Islet precursor cell (in vitro differentiated cells): ENCODE data around the gene WASHC4.
"Not testable (repeated sequence)": the region's sequence is repeated elsewhere in the genome, so short reads cannot be mapped to it uniquely, and the experiment has no call there.

Experiments
- DNase-seq: peaks from one replicate; pipeline ENCODE4 v3.0.0-alpha.2; 2018

WASHC4 gene

DNA sequence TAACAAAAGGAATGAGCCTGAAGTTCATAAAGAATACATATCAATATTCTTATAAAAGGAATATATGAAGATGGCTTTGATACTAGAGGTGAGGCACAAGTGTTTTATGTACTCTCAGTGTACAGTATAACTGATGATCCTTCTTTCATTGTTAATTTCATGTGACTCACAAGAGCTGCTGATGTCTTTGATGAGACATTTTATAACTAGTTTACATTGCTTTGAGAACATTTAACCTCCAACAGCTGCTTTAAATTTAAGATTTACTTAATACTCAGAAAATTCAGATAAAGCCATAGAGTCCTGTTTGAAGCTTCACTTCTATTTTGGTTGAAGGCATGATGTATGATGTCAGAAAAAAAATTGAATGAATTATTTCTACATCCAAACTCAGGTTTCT is 59.8 kb downstream of the WASHC4 start:
- DNase-seq: no peak

DNA sequence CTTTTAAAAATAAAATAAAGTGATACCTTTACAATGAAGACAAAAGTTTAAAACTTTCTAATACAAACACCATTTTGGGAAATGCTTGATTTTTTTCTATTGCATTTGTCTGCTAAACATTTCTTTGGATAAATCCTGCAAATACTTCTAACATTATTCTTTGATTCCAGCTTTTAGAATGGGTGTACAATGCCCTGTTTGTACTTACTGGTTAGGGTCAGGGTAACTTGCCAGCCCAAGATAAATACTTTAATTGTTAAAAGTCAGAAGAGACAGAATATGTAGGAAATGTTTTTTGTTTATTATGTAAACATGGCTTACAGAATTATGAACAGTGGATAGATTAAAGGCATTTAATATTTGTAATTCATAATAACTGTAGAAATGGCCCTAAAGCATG is 60.5 kb downstream of the WASHC4 start:
- DNase-seq: no peak

GRCh38 chr12:105170139-105170538 is 62.6 kb downstream of the WASHC4 start:
- no peak for DNase-seq

- DNase-seq: no peak
These were observed 64.3 kb downstream of the WASHC4 start for GRCh38 chr12:105171691-105172436.

- no peak for DNase-seq
These were observed 68.0 kb downstream of the WASHC4 start for GRCh38 chr12:105175397-105175990.

- no peak for DNase-seq
These were observed 69.7 kb downstream of the WASHC4 start for GRCh38 chr12:105177208-105177607.

DNA sequence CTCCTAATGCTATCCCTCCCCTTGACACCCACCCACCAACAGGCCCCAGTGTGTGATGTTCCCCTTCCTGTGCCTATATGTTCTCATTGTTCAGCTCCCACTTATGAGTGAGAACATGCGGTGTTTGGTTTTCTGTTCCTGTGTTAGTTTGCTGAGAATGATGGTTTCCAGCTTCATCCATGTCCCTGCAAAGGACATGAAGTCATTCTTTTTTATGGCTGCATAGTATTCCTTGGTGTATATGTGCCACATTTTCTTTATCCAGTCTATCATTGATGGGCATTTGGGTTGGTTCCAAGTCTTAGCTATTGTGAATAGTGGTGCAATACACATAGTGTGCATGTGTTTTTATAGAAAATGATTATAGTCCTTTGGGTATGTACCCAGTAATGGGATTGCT is 71.6 kb downstream of the WASHC4 start:
- not testable (repeated sequence) for DNase-seq

DNA sequence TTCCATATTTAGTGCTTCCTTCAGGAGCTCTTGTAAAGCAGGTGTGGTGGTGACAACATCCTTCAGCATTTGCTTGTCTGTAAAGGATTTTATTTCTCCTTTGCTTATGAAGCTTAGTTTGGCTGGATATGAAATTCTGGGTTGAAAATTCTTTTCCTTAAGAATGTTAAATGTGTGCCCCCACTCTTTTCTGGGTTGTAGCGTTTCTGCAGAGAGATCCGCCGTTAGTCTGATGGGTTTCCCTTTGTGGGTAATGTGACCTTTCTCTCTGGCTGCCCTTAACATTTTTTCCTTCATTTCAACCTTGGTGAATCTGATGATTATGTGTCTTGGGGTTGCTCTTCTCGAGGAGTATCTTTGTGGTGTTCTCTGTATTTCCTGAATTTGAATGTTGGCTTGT is 75.9 kb downstream of the WASHC4 start:
- DNase-seq: not testable (repeated sequence)

DNA sequence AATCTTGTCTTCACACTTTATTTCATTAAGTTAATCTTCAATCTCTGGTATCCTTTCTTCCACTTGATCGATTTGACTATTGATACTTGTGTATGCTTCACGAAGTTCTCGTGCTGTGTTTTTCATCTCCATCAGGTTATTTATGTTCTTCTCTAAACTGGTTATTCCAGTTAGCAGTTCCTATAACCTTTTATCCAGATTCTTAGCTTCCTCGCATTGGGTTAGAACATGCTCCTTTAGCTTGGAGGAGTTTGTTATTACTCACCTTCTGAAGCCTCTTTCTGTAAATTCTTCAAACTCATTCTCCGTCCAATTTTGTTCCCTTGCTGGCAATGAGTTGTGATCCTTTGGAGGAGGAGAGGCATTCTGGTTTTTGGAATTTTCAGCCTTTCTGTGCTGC is 76.4 kb downstream of the WASHC4 start:
- DNase-seq: not testable (repeated sequence)

DNA sequence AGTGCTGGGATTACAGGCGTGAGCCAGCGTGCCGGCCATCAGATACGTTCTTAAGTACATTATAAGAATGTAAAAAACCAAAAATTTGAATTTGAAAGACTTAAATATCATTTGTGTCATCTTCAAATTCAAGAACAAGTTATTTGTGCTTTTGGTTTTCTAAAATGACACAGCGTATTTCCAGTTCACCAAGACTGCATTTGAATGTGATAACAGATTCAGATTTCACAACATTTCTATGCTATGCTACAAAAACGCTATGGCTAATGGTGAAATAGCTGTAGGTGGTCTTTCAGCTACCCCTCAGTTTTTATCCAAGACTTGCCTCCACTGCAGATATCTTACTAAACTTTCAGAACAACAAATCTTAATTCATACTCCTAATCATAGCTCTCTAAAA is 81.8 kb downstream of the WASHC4 start:
- DNase-seq: no peak

GRCh38 chr12:105190530-105190929 is 83.0 kb downstream of the WASHC4 start:
- DNase-seq: no peak

DNA sequence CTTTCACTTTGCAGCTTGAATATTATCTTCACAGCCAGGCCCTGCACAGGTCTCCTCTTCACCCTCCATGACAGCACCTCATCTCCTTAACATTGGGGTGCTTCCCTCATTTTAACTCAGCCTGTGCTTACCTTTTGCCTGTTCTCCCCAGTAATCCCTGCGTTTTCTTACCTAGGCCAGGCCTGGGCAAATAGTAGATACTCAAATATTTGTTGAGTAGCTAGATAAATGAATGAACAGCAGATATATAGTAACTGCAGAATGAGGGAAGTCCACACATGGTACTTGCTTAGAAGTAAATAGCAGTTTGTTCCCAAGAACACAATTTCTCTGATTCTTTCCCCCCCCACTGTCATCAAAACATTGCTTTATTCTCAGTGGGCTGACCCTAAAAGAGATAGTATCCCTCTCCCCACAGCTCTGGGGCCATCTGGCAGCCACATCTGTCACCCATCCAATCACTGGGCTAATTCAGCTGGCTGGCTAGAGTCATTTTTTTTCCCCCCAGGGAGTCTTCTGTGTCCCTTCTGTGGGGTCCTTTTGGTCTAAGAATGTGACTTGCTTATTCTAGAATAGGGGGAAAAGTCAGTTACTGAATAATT is 85.2 kb downstream of the WASHC4 start:
- DNase-seq: no peak

GRCh38 chr12:105194947-105195346 is 87.4 kb downstream of the WASHC4 start:
- no peak for DNase-seq

- peak; percentile 22 for DNase-seq
These were observed 88.6 kb downstream of the WASHC4 start for GRCh38 chr12:105196090-105196489.

DNA sequence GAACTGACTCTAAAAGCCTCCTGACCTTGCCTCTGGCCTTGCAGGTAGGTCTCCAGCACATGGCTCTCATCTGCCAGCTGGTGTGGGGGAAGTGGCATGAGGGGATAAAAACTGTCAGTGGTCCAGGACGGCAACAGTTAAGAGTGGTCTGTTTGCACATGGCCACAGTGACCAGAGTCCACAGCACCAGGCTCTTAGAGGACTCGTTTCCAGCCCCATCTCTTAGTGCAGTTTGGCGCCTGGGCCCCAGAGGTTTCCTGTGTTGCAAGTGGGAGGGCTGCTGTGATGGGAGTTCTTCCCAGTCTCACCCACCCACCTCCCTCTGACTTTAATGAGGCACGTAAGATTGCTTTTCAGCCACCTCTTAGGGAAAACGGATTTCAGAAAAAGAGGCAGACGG is 91.4 kb downstream of the WASHC4 start:
- peak; percentile 51 for DNase-seq

- DNase-seq: no peak
These were observed 92.9 kb downstream of the WASHC4 start for GRCh38 chr12:105200385-105200784.

GRCh38 chr12:105201299-105201698 is 93.8 kb downstream of the WASHC4 start:
- no peak for DNase-seq

GRCh38 chr12:105202202-105202601 is 94.7 kb downstream of the WASHC4 start:
- peak; percentile 42 for DNase-seq

- peak; percentile 37 for DNase-seq
These were observed 96.6 kb downstream of the WASHC4 start for GRCh38 chr12:105204127-105204526.

GRCh38 chr12:105204916-105205315 is 97.4 kb downstream of the WASHC4 start:
- DNase-seq: peak; percentile 54

DNA sequence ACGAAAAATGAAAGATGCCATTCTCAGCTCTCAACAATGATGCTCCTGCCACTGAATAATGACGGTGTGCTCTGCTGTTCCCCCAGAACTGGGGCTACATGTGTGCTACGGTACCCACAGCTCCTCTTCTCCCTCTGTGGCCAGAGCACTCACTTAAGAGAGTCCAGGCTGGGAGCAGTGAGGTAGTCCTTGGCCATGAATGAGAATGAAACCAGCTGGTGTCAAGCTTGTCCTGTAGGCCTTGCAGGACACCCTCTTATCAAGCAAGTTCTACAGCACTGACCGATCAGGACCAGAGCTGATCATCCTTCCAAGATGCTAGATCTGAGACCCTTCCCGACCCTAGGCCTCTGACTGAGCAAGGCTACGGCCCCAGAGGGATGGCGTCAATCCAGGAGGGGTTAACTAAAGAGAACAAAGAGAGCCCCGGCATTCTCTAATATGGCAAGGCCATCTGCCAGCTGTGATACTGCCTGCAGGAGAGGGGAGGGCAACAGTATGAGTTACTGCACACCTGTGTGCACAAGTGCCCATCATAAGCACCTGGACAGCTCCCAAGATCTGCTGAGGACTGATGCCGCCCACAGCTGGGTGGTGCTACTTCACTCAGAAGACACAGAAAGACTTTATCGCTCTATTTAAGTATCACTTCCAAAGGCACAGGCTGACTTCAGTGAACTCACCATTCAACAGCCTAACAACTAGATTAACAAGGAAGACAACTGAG is 98.0 kb downstream of the WASHC4 start:
- peak; percentile 57 for DNase-seq

- DNase-seq: peak; percentile 49
These were observed 99.3 kb downstream of the WASHC4 start for GRCh38 chr12:105206686-105207374.

DNA sequence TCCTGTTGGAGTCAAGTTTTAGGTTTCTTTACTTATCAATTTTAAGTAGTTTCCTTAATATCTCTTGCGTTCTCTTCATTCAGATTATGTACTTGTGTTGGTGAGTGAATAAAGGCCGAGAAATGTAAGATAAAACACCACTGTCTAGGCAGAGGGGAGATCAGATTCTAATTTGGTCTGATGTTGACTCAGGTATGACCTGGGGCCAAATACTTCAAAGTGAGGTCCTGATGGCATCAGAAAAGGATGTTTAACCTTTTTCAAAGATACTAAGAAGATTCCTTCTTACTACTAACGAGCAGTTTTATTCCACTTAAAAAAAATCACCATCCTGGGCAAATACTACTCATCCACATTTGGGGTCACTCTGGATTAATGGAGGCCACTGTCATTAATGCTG is 101.6 kb downstream of the WASHC4 start:
- no peak for DNase-seq
